ENCODE measurements around the gene C12orf42.

- TF ChIP-seq CTBP1 (IDR thresholded peaks at IDR 0.05; ENCODE audit: borderline replicate concordance) (no peak), ARNT (IDR thresholded peaks at IDR 0.05) (no peak), BHLHE40 (IDR thresholded peaks at IDR 0.05; ENCODE audit: borderline replicate concordance) (no peak)
Measured at GRCh38 chr12:103330672-103331071, 165.1 kb downstream of the C12orf42 start.
